Activated naive CD4-positive, alpha-beta T cell treated with anti-CD3 and anti-CD28 coated beads, Interleukin-2, amount 50 U/mL, for 72 hours (primary cell): Measurements from ENCODE around the gene SULF2. TPM values are rescaled to one million over a fixed set of nuclear protein-coding genes. Genes with fewer than 3 reads are reported as not detected.

Source experiments
- ATAC-seq, 2 donors: fragments of 150-1000 bp; cut with Tn5 transposase; 2 replicates each; pipeline ENCODE4 v1.10.0; 2021; ENCODE audit warnings: mild to moderate bottlenecking in 2 of 2, moderate library complexity in 2 of 2
- DNase-seq, 2 donors: peaks; one replicate each; pipeline ENCODE4 v3.0.0; 2021 to 2022; ENCODE audit warnings: low spot score in 2 of 2
- H3K27ac Mint-ChIP-seq, 2 donors: one replicate each; pipeline ENCODE4 v1.8.0; 2022; ENCODE audit warnings: mild to moderate bottlenecking in 2 of 2, mixed read lengths in 2 of 2
- H3K36me3 Mint-ChIP-seq, 2 donors: one replicate each; pipeline ENCODE4 v1.8.0; 2022; ENCODE audit warnings: mixed read lengths in 2 of 2
- H3K9me3 Mint-ChIP-seq, 2 donors: one replicate each; pipeline ENCODE4 v1.8.0; 2022; ENCODE audit warnings: mixed read lengths in 2 of 2
- total RNA-seq, 2 donors: library from RNA; stranded (reverse); gene quantifications; one replicate each; pipeline ENCODE4 v1.2.3, GENCODE V29; 2022

Gene SULF2
- total RNA-seq, 2 donors from 2014 or later: 1.4 to 2.3 TPM

- no peak for DNase-seq
- Mint-ChIP-seq H3K9me3 (no peaks in the 10 kb centered on the region), H3K36me3 (no peaks in the 10 kb centered on the region), H3K27ac (no peak overlapping the region)
- no peak for ATAC-seq
Measured at GRCh38 chr20:47777220-47777619, 8.1 kb downstream of the SULF2 start.

GRCh38 chr20:47776639-47777038 lies 8.6 kb downstream of the SULF2 start:
- no peaks in the 10 kb centered on the region for H3K36me3 Mint-ChIP-seq
- no peak overlapping the region for H3K27ac Mint-ChIP-seq
- H3K9me3 Mint-ChIP-seq: no peaks in the 10 kb centered on the region
- DNase-seq (no peak), ATAC-seq (no peak)

GRCh38 chr20:47775841-47776240 lies 9.4 kb downstream of the SULF2 start:
- no peak for DNase-seq
- H3K36me3 Mint-ChIP-seq: no peaks in the 10 kb centered on the region
- ATAC-seq: no peak
- no peaks in the 10 kb centered on the region for H3K9me3 Mint-ChIP-seq
- H3K27ac Mint-ChIP-seq: no peak overlapping the region

GRCh38 chr20:47775039-47775438 lies 10.2 kb downstream of the SULF2 start:
- DNase-seq (no peak), ATAC-seq (no peak)
- H3K27ac Mint-ChIP-seq: no peak overlapping the region
- H3K36me3 Mint-ChIP-seq: no peaks in the 10 kb centered on the region
- H3K9me3 Mint-ChIP-seq: no peaks in the 10 kb centered on the region

- Mint-ChIP-seq H3K36me3 (no peaks in the 10 kb centered on the region), H3K27ac (no peak overlapping the region), H3K9me3 (no peaks in the 10 kb centered on the region)
- DNase-seq (no peak), ATAC-seq (no peak)
Measured at GRCh38 chr20:47774131-47774777, 11.0 kb downstream of the SULF2 start.

GRCh38 chr20:47773371-47773786 lies 11.9 kb downstream of the SULF2 start:
- DNase-seq: no peak
- Mint-ChIP-seq H3K36me3 (no peaks in the 10 kb centered on the region), H3K9me3 (no peaks in the 10 kb centered on the region), H3K27ac (no peak overlapping the region)
- ATAC-seq: no peak

GRCh38 chr20:47770935-47771334 lies 14.3 kb downstream of the SULF2 start:
- no peak for DNase-seq
- no peak for ATAC-seq
- Mint-ChIP-seq H3K36me3 (no peaks in the 10 kb centered on the region), H3K9me3 (no peaks in the 10 kb centered on the region), H3K27ac (no peak overlapping the region)

GRCh38 chr20:47768016-47768824 lies 17.1 kb downstream of the SULF2 start:
- Mint-ChIP-seq H3K27ac (no peak overlapping the region), H3K9me3 (no peaks in the 10 kb centered on the region), H3K36me3 (no peaks in the 10 kb centered on the region)
- ATAC-seq (no peak), DNase-seq (no peak)

GRCh38 chr20:47765691-47766594 lies 19.3 kb downstream of the SULF2 start:
- Mint-ChIP-seq H3K9me3 (no peaks in the 10 kb centered on the region), H3K27ac (peak overlapping the region in 1 of 2 donors; percentile 81), H3K36me3 (no peaks in the 10 kb centered on the region)
- DNase-seq (no peak), ATAC-seq (no peak)

- no peak for DNase-seq
- Mint-ChIP-seq H3K27ac (no peak overlapping the region), H3K9me3 (no peaks in the 10 kb centered on the region), H3K36me3 (no peaks in the 10 kb centered on the region)
- ATAC-seq: no peak
Measured at GRCh38 chr20:47765271-47765670, 20.0 kb downstream of the SULF2 start.

GRCh38 chr20:47764154-47764733 lies 21.0 kb downstream of the SULF2 start:
- no peak for DNase-seq
- Mint-ChIP-seq H3K27ac (no peak overlapping the region), H3K9me3 (no peaks in the 10 kb centered on the region), H3K36me3 (no peaks in the 10 kb centered on the region)
- ATAC-seq: peak; percentile 39 to 49

GRCh38 chr20:47762699-47763268 lies 22.5 kb downstream of the SULF2 start:
- H3K9me3 Mint-ChIP-seq: no peaks in the 10 kb centered on the region
- H3K36me3 Mint-ChIP-seq: no peaks in the 10 kb centered on the region
- DNase-seq (no peak), ATAC-seq (no peak)
- no peak overlapping the region for H3K27ac Mint-ChIP-seq

- no peak for ATAC-seq
- Mint-ChIP-seq H3K36me3 (no peaks in the 10 kb centered on the region), H3K27ac (no peak overlapping the region), H3K9me3 (no peaks in the 10 kb centered on the region)
- no peak for DNase-seq
Measured at GRCh38 chr20:47761482-47762047, 23.7 kb downstream of the SULF2 start.

GRCh38 chr20:47760686-47761481 lies 24.4 kb downstream of the SULF2 start:
- no peak for ATAC-seq
- Mint-ChIP-seq H3K9me3 (no peaks in the 10 kb centered on the region), H3K36me3 (no peaks in the 10 kb centered on the region), H3K27ac (no peak overlapping the region)
- no peak for DNase-seq
